ENCODE measurements around the gene EBF4. TPM values are rescaled to one million over a fixed set of nuclear protein-coding genes. Genes with fewer than 3 reads are reported as not detected.

EBF4 gene
- total and polyA plus RNA-seq, 12 donors, result 2.0 to 8.0 (median 3.7) TPM

DNA sequence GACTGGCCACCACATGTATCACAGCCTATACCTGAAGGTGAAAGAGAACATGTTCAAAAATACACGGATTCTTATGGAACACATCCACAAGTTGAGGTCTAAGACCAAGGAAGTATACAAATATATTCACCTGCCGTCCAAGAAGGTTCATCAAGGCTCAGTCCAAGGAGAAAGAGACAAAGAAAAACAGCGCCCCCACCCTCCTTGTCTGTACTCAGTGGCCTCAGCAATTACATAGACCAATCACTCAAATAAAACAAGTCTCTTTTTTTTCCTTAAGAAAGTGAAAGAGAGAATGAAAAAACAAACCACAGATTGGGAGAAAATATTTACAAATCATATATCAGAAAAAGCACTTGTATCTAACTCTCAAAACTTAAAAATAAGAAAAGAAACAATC, 88.4 kb downstream of the EBF4 start:
- Histone ChIP-seq H3K4me3 (no peak overlapping the region), H3K27me3 (peaks cover 0 to 36% (median 17%) of the 10 kb centered on the region in 7 donors), H3K9me3 (peaks cover 0 to 5% (median under 1%) of the 10 kb centered on the region in 11 donors), H3K27ac (no peak overlapping the region), H3K36me3 (no peaks in the 10 kb centered on the region), H3K4me1 (no peaks in the 10 kb centered on the region)
- no peak for ATAC-seq
- DNase-seq, result no peak
- intact Hi-C loops (cut with DNase I), result no loop called here
- TF ChIP-seq CTCF (IDR thresholded peaks at IDR 0.05), result no peak
- WGBS, 2 donors, result 36 to 39% methylated on average over 3 of the region's 3 CpGs

GRCh38 chr20:2783908-2784566, 91.5 kb downstream of the EBF4 start:
- TF ChIP-seq CTCF (IDR thresholded peaks at IDR 0.05), result no peak
- ATAC-seq, result no peak
- DNase-seq, result no peak
- H3K36me3 ChIP-seq, result no peaks in the 10 kb centered on the region
- WGBS, 2 donors, result 85 to 87% methylated on average over 6 of the region's 6 CpGs
- H3K4me1 ChIP-seq, result no peaks in the 10 kb centered on the region
- peaks cover 0 to 38% (median 16%) of the 10 kb centered on the region in 7 donors for H3K27me3 ChIP-seq
- H3K4me3 ChIP-seq, result no peak overlapping the region
- no peak overlapping the region for H3K27ac ChIP-seq
- H3K9me3 ChIP-seq, result peaks cover 0 to 7% (median 0%) of the 10 kb centered on the region in 11 donors
- intact Hi-C loops (cut with DNase I), result no loop called here

GRCh38 chr20:2793471-2793870, 100.9 kb downstream of the EBF4 start:
- DNase-seq (no peak), ATAC-seq (no peak)
- Histone ChIP-seq H3K27ac (no peak overlapping the region), H3K4me1 (no peaks in the 10 kb centered on the region), H3K9me3 (no peaks in the 10 kb centered on the region), H3K4me3 (no peak overlapping the region), H3K27me3 (peaks cover 0 to 76% (median 50%) of the 10 kb centered on the region in 7 donors), H3K36me3 (no peaks in the 10 kb centered on the region)
- intact Hi-C loops (cut with DNase I), result no loop called here
- 87 to 92% methylated on average over 6 of the region's 6 CpGs for WGBS, 2 donors
- no peak for TF ChIP-seq CTCF (IDR thresholded peaks at IDR 0.05)

GRCh38 chr20:2794202-2794748, 101.7 kb downstream of the EBF4 start:
- peaks cover 0 to 78% (median 57%) of the 10 kb centered on the region in 7 donors for H3K27me3 ChIP-seq
- H3K9me3 ChIP-seq, result no peaks in the 10 kb centered on the region
- no peak overlapping the region for H3K27ac ChIP-seq
- no peak for TF ChIP-seq CTCF (IDR thresholded peaks at IDR 0.05)
- no peaks in the 10 kb centered on the region for H3K36me3 ChIP-seq
- intact Hi-C loops (cut with DNase I), result no loop called here
- H3K4me3 ChIP-seq, result no peak overlapping the region
- peaks cover 0 to 2% (median 0%) of the 10 kb centered on the region in 9 donors for H3K4me1 ChIP-seq
- 90 to 91% methylated on average over 23 of the region's 23 CpGs for WGBS, 2 donors
- no peak for DNase-seq
- ATAC-seq, result no peak

All from heart right ventricle (tissue), 16 donors.